Loucy (cell line): Measurements from ENCODE around the gene MAPK14.

ENCODE experiments used
- CTCF ChIP-seq: fragments of 200-600 bp; sonication (generic); conservative IDR thresholded peaks from 2 replicates; pipeline ENCODE4 v1.5.1; 2014; ENCODE audit warnings: mild to moderate bottlenecking, antibody characterized with exemption, low read length
- EZH2phosphoT487 ChIP-seq: fragments of 200-600 bp; IDR thresholded peaks from 2 replicates; pipeline ENCODE4 v1.6.1; 2018; ENCODE audit warnings: antibody characterized with exemption, mild to moderate bottlenecking, moderate library complexity, borderline replicate concordance

GRCh38 chr6:36000451-36000850 is 27.2 kb upstream of the MAPK14 start:
- TF ChIP-seq CTCF: no peak
- TF ChIP-seq EZH2phosphoT487: no peak
